H1 (cell line): ENCODE measurements around the gene TBCEL.

Experiments used
- BCL11A ChIP-seq, 2 experiments: IDR thresholded peaks; one replicate each; pipeline ENCODE4 v1.6.1; 2011; ENCODE audit warnings: low read depth in 2 of 2, low read length in 2 of 2, mild to moderate bottlenecking in 2 of 2
- TF ChIP-seq, protein P1 (sequence below), 3 experiments: IDR thresholded peaks; 1 replicate in 2 of 3; 2 replicates in 1 of 3; pipeline versions ENCODE4 v1.5.1 to v1.6.1; 2011; ENCODE audit warnings: low read length in 3 of 3, mild to moderate bottlenecking in 3 of 3, inconsistent platforms in 2 of 3, low read depth in 1 of 3, moderate library complexity in 1 of 3; ENCODE audit not compliant: insufficient read depth in 1 of 3; ENCODE audit errors: control extremely low read depth in 1 of 3
- TF ChIP-seq, protein P2 (sequence below): IDR thresholded peaks from 2 replicates; pipeline ENCODE4 v1.6.1; 2012; ENCODE audit warnings: low read length, inconsistent platforms

DNA sequence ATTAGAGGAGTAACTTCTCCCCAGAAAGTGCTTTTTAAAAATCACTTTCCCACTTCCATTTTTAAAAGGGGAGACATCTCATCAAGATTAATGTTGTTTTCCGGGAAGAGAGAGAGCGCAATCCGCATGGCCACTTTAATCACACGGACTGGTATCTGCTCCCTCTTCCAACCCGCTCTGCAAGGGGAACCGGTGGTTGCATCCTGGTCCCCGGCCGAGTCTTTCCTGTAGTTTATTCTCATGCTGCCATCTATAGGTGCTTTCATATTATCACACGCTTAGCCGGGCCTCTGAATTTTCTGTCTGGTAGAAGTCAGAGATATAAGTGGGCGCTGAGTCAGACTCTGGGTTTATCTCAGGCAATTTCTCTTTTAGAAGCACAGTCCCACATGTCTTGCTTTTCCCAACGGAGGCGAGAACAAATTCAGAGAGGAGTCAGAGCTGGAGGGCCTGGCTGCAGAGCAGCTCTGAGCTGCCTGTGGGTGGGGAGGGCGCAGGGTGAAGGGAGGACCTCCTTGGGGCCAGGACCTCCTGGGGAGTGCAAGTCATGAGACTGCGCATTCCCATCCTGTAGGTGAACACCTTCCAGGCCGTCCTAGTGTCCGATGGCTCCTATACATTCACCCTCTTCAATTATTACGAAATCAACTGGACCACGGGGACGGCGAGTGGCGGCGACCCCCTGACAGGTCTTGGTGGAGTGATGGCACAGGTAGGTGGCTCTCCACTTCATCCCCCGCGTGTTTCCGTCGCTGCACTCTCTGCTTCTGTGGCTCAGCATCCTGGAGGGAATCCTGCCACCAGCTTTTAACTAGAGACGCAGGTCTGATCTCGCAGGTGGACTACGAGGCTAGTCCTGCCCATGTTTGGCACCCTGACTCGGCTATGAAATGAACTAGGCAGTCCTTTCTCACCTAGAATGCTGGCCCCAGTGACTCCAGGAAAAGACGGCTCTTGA, 88.9 kb downstream of the TBCEL start:
- TF ChIP-seq, protein P1, sequence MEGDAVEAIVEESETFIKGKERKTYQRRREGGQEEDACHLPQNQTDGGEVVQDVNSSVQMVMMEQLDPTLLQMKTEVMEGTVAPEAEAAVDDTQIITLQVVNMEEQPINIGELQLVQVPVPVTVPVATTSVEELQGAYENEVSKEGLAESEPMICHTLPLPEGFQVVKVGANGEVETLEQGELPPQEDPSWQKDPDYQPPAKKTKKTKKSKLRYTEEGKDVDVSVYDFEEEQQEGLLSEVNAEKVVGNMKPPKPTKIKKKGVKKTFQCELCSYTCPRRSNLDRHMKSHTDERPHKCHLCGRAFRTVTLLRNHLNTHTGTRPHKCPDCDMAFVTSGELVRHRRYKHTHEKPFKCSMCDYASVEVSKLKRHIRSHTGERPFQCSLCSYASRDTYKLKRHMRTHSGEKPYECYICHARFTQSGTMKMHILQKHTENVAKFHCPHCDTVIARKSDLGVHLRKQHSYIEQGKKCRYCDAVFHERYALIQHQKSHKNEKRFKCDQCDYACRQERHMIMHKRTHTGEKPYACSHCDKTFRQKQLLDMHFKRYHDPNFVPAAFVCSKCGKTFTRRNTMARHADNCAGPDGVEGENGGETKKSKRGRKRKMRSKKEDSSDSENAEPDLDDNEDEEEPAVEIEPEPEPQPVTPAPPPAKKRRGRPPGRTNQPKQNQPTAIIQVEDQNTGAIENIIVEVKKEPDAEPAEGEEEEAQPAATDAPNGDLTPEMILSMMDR (IDR thresholded peaks at IDR 0.05; ENCODE audit: control extremely low read depth in 1 of 3, insufficient read depth in 1 of 3, low read depth in 1 of 3, low read length in 3 of 3), result peak; percentile 28 to 77 (median 70)
- TF ChIP-seq BCL11A (IDR thresholded peaks at IDR 0.05; ENCODE audit: low read depth in 2 of 2, low read length in 2 of 2), result no peak
- TF ChIP-seq, protein P2, sequence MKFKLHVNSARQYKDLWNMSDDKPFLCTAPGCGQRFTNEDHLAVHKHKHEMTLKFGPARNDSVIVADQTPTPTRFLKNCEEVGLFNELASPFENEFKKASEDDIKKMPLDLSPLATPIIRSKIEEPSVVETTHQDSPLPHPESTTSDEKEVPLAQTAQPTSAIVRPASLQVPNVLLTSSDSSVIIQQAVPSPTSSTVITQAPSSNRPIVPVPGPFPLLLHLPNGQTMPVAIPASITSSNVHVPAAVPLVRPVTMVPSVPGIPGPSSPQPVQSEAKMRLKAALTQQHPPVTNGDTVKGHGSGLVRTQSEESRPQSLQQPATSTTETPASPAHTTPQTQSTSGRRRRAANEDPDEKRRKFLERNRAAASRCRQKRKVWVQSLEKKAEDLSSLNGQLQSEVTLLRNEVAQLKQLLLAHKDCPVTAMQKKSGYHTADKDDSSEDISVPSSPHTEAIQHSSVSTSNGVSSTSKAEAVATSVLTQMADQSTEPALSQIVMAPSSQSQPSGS, result no peak
